Mesodermal cell (in vitro differentiated cells): ENCODE results near the gene SH2D3A.

ENCODE experiments used
- H3K27ac ChIP-seq: 2 replicates; pipeline ENCODE4 v1.7.0; 2013; ENCODE audit warnings: mild to moderate bottlenecking, low read depth, low read length, moderate library complexity; ENCODE audit not compliant: severe bottlenecking
- H3K36me3 ChIP-seq: 2 replicates; pipeline ENCODE4 v1.7.1; 2013; ENCODE audit warnings: mild to moderate bottlenecking, low read length, moderate library complexity; ENCODE audit not compliant: control insufficient read depth, insufficient read depth
- H3K4me1 ChIP-seq: one replicate; pipeline ENCODE4 v1.7.1; 2013; ENCODE audit warnings: mild to moderate bottlenecking, low read length; ENCODE audit not compliant: insufficient read depth, control insufficient read depth, poor library complexity, severe bottlenecking
- H3K4me3 ChIP-seq: 2 replicates; pipeline ENCODE4 v1.7.0; 2013; ENCODE audit warnings: low read length, control low read depth, mild to moderate bottlenecking; ENCODE audit not compliant: insufficient read depth, poor library complexity, severe bottlenecking; ENCODE audit errors: extremely low read depth
- H3K9me3 ChIP-seq: 2 replicates; pipeline ENCODE4 v1.7.1; 2013; ENCODE audit warnings: mild to moderate bottlenecking, low read length, moderate library complexity; ENCODE audit not compliant: control insufficient read depth
- WGBS, 2 experiments: methylation state at CpG; one replicate each; pipeline ENCODE4 v1.1.5; 2013; ENCODE audit warnings: missing lambda C conversion rate in 2 of 2; ENCODE audit not compliant: insufficient coverage in 2 of 2; 5-methylcytosine and 5-hydroxymethylcytosine counted together

SH2D3A gene

GRCh38 chr19:6719992-6720368 is 47.3 kb downstream of the SH2D3A start:
- Histone ChIP-seq H3K36me3 (no peaks in the 10 kb centered on the region), H3K4me1 (peaks cover 5% of the 10 kb centered on the region), H3K27ac (no peak overlapping the region), H3K4me3 (no peak overlapping the region), H3K9me3 (peaks cover 9% of the 10 kb centered on the region)
- 94 to 95% methylated on average over 3 of the region's 3 CpGs for WGBS, 2 experiments

DNA sequence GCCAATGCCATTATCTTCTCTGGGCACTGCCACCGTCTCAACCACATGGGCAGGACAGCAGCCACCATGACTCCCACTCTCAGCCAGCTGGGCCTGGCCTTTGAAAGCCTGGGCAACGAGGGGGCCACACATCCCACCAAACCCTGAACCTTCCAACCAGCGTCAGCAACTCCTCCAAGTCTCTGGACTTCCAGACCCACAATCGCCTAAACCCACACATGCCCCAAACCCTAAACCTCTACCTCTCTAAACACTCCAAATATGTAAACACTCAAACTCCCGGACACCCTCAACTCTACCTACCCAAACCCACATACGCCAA is 47.7 kb downstream of the SH2D3A start:
- Histone ChIP-seq H3K9me3 (peaks cover 9% of the 10 kb centered on the region), H3K36me3 (no peaks in the 10 kb centered on the region), H3K4me1 (peaks cover 5% of the 10 kb centered on the region), H3K4me3 (no peak overlapping the region), H3K27ac (no peak overlapping the region)
- WGBS, 2 experiments = 93 to 97% methylated on average over 4 to 6 of the region's 6 CpGs

DNA sequence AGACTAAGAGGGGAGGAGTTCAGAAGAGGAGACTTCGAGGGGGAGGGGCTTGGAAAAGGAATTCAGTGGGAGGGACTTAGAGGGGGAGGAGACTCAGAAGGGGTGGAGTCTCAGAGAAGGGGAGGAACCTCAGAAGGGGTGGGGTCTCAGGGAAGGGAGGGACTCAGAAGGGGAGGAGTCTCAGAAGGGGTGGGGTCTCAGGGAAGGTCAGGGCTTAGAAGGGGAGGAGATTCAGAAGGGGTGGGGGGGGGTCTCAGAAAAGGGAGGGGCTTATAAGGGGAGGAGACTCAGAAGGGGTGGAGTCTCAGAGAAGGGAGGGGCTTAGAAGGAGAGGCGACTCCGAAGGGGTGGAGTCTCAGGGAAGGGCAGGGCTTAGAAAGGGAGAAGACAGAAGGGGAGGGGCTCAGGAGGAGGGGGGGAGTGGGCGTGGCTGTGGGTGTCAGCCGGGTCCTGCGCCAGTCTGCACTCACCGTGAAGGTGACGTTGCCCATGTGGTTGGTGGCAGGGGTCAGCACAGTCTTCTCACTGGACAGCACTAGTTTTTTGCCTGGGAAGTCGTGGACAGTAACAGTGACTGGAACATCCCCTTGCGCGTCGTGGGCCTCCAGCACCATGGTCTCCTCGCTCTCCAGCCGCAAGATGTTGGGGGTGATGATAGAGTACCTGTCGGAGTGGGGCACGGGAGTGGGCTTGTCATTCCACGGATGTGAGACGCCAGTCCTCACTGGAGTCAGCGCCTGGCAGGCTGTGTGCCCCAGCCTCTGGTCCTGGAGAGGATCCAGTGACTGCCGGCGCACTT is 48.3 kb downstream of the SH2D3A start:
- Histone ChIP-seq H3K27ac (no peak overlapping the region), H3K36me3 (no peaks in the 10 kb centered on the region), H3K4me1 (peaks cover 5% of the 10 kb centered on the region), H3K9me3 (peaks cover 9% of the 10 kb centered on the region), H3K4me3 (no peak overlapping the region)
- 90 to 91% methylated on average over 19 to 21 of the region's 21 CpGs for WGBS, 2 experiments

DNA sequence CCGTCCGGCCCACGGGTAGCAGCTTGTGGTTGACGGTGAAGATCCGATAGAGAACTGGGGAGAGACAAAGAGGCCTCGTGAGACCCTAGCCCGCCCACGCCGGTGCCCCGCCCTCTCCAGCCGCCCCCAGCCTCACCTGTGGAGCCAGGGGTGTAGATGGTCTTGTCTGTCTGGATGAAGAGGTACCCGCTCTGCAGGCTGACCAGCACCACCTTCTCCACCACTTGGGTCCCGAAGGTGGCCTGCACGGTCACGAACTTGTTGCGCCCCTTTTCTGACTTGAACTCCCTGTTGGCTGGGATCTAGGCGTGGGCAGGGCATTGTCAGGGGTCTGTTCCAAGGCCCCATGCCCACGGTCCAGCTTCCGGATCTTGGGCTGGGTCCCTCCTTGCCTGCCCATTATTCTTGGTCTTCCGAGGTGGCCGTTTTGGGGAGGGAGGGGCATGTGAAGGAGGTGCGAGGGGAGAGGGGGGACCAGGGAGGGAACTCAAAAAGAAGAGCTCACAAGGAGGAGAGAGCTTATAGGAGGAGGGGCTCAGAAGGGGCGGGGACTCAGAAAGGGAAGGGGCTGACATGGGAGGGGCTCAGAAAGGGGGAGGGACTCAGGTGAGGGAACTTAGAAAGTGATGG is 49.0 kb downstream of the SH2D3A start:
- no peak overlapping the region for H3K4me3 ChIP-seq
- peaks cover 5% of the 10 kb centered on the region for H3K4me1 ChIP-seq
- no peak overlapping the region for H3K27ac ChIP-seq
- peaks cover 9% of the 10 kb centered on the region for H3K9me3 ChIP-seq
- 88% methylated on average over 18 of the region's 23 CpGs for WGBS, 2 experiments
- H3K36me3 ChIP-seq = no peaks in the 10 kb centered on the region

DNA sequence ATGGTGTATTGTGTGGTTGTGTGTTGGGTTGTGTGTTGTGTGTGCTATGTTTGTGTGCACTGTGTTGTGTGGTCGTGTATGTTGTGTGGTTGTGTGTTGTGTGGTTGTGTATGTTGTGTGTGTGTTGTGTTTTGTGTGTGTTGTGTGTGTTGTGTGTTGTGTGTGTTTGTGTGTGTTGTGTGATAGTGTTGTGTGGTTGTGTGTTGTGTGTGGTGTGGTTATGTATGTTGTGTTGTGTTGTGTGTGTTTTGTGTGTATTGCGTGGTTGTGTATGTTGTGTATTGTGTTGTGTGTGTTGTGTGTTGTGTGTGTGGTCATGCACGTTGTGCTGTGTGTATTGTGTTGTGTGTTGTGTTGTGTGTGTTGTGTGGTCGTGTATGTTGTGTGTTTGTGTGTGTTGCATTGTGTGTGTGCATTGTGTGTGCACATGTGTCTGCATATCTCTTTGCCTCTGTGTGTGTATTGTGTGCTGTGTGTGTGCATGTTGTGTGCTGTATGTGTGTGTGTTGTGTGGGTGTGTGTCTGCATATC is 49.7 kb downstream of the SH2D3A start:
- H3K9me3 ChIP-seq = peaks cover 9% of the 10 kb centered on the region
- 84% methylated on average over 3 to 4 of the region's 4 CpGs for WGBS, 2 experiments
- H3K4me3 ChIP-seq = no peak overlapping the region
- no peak overlapping the region for H3K27ac ChIP-seq
- H3K36me3 ChIP-seq = no peaks in the 10 kb centered on the region
- peaks cover 5% of the 10 kb centered on the region for H3K4me1 ChIP-seq

- WGBS, 2 experiments = 79 to 86% methylated on average over 10 of the region's 10 CpGs
- H3K27ac ChIP-seq = no peak overlapping the region
- no peaks in the 10 kb centered on the region for H3K36me3 ChIP-seq
- H3K4me3 ChIP-seq = no peak overlapping the region
- peaks cover 9% of the 10 kb centered on the region for H3K9me3 ChIP-seq
- H3K4me1 ChIP-seq = peaks cover 5% of the 10 kb centered on the region
These were observed 50.2 kb downstream of the SH2D3A start for GRCh38 chr19:6717036-6717435.

- Histone ChIP-seq H3K27ac (no peak overlapping the region), H3K36me3 (no peaks in the 10 kb centered on the region), H3K4me3 (no peak overlapping the region), H3K4me1 (peaks cover 5% of the 10 kb centered on the region), H3K9me3 (peaks cover 9% of the 10 kb centered on the region)
- 60 to 72% methylated on average over 4 to 5 of the region's 6 CpGs for WGBS, 2 experiments
These were observed 50.6 kb downstream of the SH2D3A start for GRCh38 chr19:6716610-6716970.

DNA sequence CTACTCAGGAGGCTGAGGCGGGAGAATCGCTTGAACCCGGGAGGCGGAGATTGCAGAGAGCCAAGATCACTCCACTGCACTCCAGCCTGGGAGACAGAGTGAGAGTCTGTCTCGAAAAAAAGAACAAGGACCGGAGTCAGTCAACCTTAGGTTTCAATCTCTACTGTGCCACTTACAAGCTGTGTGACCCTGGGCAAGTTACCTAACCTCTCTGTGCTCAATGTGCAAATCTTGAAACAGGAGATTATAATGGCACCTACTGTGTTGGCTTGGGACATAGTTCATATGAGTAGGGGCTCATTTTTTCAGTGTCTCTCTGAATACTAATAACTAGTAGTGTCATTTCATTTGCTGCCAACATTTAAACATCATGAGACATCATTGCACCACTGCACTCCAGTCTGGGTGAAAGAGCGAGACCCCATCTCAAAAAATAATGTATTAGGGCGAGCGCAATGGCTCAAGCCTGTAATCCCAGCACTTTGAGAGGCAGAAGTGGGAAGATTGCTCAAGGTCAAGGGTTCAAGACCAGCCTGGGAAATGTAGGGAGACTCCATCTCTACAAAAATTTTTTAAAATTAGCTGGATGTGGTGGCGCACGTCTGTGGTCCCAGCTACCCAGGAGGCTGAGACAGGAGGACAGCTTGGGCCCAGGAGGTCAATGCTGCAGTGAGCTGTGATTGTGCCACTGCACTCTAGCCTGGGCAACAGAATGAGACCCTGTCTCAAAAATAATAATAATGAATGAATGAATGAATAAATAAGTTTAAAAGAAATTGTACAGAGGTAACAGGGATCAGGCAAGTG is 52.3 kb downstream of the SH2D3A start:
- peaks cover 9% of the 10 kb centered on the region for H3K9me3 ChIP-seq
- H3K36me3 ChIP-seq = no peaks in the 10 kb centered on the region
- 82% methylated on average over 8 to 9 of the region's 11 CpGs for WGBS, 2 experiments
- H3K27ac ChIP-seq = no peak overlapping the region
- H3K4me3 ChIP-seq = no peak overlapping the region
- no peaks in the 10 kb centered on the region for H3K4me1 ChIP-seq

DNA sequence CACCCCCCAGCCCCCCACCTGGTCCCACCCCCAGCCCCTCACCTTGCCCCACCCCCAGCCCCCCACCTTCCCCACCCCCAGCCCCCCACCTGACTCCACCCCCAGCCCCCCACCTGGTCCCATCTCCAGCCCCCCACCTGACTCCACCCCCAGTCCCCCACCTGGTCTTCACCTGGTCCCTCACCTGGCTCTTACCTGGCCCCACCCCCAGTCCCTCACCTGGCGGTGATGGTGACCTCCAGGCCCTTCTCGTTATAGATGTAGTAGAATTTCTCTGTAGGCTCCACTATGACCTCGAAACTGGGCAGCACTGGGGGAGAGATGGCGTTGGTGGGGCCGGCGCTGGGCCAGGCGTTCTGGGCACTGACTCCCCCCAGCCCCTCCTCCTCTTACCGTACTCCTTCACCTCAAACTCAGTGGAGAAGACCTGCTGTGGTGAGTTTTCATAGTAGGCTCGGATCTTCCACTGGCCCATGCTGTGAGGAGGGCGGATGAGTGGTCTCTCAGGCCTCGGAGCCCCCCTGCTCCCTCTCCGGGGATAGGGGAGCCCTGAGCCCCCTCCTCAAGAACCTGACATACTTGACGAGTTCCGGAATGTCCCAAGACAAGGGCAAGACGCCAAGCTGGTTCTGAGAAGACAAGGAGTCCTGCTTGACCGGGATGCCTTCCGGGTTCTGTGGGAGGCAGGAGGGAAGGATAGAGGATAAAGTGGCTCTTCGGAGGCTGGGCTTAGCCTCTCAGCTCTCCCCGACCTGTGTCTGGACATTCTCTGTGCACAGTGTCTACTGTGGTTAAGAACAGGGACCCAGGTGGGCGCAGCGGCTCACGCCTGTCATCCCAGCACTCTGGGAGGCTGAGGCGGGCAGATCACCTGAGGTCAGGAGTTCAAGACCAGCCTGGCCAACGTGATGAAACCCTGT is 53.2 kb downstream of the SH2D3A start:
- Histone ChIP-seq H3K27ac (no peak overlapping the region), H3K36me3 (no peaks in the 10 kb centered on the region), H3K4me1 (no peaks in the 10 kb centered on the region), H3K9me3 (peaks cover 9% of the 10 kb centered on the region), H3K4me3 (no peak overlapping the region)
- WGBS, 2 experiments = 77 to 86% methylated on average over 10 to 16 of the region's 24 CpGs
